ENCODE data around the gene KANSL3.
"Not testable (repeated sequence)": the region's sequence is repeated elsewhere in the genome, so short reads cannot be mapped to it uniquely, and the experiment has no call there.

Gene KANSL3

DNA sequence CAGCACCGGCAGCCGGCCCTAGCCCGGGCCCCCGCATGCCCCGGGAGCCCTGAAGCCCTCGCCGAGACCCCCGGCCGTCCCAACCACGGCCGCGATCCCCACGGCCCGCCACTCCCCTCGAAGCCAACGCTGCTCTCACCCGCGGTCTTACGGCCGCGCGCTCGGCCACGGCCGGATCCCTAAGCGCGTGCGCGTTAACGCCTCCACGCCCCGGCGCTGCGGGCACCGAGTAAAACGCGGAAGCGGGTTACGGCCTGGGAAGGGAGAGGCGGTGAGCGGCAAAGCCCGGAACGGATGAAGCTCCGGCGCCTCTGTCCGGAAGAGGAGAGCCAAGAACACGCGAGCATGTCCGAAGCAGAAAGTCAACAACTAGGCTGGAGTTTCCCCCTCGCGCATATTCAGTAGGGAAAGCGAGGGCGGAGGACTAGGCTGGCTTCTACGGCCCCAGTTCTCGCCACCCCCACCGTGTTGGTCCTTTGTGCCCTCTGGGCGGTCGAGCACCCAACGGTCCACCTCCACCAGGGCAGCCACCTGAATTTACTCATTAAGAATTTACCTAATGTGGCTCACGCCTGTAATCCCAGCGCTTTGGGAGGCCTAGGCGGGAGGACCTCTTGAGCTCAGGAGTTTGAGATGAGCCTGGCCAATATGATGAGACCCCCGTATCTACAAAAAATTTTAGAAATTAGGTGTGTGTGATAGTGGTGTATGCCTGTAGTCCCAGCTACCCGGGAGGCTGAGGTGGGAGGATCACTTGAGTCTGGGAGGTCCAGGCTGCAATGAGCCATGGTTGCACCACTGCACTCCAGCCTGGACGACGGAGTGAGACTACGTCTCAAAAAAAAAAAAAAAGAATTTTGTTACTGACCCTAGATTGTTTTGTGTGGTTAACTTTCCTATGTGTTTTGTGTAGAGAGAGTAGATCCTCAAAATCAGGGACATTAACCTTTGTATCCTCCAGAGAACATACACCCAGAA, at the start of gene KANSL3:
Gene KANSL3, minus strand, starts transcription at position 169 of the 978 bp plus-strand sequence. CDS start 1,177 bp downstream, outside the sequence.
- no peak for FAIRE-seq

DNA sequence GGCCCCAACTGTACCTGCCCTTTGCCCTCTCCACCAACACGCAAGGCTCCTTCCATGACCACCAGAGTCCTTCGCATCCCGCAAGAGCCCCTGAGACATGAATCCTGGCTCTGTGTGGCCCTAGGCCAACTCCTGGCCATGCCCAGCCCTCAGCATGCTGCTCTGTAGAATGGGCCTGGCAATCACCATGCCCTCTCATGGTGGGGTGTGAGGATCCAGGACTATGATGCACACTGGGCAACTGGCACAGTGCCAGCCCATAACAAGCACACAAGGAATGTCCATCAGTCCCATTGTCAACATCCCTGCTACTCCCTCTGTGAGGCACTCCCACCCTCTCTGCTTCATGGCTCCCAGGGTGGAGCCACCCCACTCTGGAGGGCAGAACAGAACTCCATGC, 49.2 kb upstream of the KANSL3 start:
- no peak for FAIRE-seq

DNA sequence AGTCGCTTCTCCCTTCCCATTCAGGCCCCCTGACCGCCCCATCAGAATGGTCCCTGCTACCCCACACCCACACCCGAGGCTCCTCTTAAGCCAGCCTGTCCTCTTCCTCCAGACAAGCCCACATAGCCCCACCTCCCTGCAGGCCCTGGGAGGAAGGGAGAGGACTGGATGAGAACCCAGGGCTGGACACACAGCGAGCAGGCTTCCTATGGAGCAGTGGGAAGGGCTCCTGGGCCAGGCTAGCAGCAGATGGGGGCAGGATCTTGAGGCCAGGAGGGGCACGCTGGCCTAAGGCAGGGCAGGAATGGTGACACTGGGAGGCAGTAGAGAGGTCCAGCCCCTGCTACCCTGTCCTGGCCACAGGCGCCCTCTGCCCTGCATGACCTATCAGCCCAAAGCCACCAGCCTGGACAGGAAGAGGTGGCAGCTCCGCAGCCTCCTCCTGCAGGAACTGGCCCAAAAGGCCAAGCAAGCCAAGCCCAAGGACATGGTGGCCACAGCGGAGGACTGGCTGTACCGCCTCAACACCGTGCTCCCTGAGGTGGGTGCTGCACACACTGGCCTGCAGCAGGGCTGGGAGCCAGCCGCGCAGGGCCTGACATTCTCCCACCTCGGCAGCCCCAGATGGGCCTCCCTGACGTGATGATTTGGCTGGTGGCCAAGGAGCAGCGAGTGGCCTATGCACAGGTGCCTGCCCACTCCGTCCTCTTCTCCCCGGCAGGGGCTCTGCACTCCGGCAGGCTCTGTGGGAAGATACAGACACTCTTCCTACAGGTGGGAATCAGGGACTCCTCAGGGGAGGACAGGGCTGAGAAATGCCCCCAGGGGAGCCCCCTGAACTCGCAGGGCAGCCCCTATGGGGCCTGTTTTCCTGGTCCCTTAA, 47.7 kb upstream of the KANSL3 start:
- FAIRE-seq = no peak

DNA sequence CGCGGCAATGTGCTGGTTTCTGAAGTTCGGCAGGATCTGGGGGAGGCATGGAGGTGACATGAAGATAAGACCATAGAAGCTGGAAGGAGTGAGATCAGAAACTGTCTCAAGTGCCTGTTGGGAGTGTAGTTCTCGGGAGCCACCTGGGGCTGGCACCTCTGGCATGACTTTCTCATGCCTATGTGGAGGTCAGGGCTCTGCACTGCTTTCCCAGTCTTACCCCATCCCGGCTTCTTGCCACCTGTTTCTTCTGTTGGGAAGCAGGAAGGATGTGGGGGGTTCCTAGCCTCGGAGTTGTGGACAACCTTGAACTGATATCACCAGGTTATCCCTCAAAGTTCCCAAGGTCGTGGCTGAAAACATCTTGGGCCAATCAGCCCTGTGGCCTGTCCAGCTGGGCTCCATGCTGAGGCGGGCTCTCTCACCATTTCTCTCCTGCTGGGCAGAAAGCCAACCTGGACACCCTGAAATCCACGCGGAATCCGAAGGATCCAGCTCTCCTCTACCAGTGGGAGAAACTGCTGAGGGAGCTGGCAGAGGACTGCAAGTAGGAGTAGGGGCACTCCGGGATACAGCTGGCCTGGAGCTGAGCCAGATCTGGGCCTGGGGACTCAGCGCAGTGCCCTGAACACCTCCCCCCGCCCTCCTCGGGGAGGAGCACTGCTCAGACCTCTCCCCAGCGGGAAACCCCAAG, 46.9 kb upstream of the KANSL3 start:
- no peak for FAIRE-seq

DNA sequence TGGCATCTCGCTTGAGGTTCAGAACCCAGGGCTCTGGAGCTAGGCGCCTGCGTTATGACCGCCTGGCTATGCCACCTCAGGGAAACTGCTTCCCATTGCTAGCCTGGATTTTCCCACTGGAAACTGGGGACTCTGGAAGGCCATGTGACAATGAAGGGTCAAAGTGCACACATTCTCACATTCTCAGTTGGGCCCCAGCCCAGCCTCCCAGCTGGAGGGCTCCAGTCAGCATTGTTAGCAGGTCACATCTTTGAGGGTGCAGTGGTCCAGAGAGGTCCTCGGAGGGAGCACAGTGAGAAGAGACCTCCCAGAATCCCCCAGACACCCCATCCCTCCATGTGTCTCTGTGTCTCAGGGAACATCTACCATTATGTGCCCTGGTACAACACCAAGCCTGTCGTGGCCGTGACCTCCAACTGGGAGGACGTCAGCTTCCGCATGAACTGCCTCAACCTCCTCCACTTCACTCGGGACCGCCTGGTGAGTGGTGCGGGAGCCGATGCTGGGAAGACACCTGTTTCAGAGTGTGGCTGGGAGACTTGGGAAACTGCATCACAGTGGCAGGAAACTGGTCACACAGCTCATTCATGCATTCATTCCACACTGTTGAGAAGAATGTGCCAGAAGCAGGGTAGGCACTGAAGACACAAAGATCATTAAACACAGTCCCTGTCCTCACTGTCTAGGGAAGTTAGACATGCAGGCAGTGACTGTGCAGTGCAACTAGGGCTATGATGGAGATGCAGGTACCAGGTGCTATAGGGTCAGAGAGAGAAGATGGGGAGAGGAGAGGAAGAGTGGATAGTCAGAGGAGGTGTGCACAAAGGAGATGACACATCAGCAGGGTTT, 46.1 kb upstream of the KANSL3 start:
- FAIRE-seq = no peak

DNA sequence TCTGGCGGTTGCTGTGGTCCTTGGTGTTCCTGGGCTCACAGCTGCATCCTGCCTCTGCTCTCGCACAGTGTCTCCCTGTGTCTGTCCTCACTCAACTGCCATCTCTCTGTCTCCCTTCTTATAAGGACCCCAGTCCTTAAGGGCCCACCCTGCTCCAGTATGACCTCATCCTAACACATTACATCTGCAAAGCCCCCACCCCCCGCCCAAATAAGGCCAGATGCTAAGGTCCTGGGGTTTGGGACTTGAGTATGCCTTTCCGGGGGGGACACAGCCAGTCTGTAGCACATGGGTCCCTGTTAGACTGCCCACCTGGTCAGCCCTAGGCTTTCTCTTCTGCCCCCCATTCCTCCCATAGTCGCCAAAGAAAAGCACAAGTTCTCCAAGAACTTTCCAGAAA, 45.2 kb upstream of the KANSL3 start:
- no peak for FAIRE-seq

DNA sequence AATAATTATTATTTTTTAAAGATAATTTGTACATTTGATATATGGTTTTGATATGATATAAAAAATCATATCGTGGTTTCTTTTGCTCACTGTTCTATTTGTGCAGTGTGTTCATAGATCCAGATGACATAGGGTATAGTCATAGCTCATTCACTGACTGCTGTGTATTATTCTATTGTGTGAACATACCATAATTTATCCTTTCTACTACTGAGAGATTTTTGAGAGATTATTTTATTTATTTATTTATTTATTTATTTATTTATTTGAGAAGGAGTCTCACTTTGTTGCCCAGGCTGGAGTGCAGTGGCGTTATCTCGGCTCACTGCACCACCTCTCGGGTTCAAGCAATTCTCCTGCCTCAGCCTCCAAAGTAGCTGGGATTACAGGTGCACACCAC, 43.4 kb upstream of the KANSL3 start:
- no peak for FAIRE-seq

DNA sequence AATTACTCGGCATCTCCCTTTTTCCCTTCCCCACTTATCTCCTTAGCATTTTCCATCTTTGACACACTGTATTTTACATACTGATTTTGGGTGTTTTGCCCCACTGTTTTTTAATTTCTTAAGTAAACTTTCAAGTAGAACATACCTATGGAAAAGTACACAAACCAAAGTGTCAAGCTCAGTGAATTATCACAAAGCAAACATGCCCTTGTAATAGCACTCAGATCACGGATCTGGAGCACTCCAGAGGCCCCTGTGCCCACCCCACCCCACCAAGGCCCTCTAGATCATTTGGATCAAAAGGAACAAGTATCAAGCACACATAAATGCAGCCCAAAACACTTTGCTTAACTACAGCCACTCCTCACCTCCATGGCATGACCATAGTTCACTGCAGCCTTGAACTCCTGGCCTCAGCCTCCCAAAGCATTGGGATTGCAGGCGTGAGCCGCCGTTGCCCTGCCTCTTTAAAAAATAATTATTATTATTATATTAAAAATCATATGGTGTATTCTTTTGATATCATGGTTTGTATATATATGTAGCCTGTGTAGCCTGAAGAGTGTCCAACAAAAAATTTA, 42.5 kb upstream of the KANSL3 start:
- no peak for FAIRE-seq

DNA sequence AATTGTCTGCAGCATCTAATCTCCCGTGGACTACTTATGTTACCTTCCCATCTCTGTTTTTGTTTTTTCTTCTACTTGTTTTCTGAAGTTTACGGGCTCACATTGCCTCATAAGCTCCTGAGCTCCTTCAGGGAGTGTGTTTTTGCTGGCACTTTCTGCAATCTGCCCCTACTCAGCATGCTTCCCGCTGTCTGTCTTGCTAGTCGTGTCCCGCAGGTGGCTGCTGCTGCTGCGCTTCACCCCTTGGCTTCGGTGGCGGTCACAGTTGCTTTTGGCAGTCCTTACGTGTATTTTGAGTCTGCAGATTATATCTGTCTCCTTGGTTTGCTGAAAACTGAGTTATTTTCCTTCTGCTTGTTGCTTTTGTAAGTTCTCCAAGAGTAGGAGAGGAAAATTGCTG, 41.7 kb upstream of the KANSL3 start:
- FAIRE-seq = no peak

DNA sequence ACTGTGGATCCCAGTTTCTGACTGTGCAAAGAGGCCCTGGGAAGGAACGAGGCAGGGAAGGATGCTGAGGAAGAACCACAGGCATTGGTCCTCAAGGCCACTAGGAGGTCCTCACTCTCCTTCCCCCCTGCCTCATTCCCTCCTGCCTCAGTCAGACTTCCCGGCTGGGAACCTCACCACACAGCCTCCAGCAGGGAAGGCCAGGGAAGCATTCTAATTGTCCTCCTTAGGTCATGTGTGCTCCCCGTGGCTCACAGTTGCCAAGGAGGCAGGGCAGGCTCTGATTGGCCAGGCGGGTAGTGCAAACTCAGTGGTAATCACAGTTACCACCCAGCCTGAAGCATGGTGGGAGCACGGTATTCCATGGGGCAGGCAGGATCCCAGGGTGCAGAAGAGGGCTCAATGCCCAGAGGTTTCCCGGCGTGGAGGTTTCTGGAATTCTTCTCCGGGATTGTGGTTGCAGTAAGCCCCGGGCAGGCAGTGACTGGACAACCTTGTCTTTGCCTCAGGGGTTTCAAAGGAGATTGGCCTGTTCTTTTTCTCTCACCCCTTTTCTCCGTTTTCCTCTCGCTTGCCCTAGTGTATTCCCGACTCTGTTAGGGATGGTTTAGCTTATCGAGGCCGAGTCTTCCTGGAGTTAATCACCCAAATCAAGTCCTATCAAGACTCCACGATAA, 31.6 kb upstream of the KANSL3 start:
- no peak for FAIRE-seq

DNA sequence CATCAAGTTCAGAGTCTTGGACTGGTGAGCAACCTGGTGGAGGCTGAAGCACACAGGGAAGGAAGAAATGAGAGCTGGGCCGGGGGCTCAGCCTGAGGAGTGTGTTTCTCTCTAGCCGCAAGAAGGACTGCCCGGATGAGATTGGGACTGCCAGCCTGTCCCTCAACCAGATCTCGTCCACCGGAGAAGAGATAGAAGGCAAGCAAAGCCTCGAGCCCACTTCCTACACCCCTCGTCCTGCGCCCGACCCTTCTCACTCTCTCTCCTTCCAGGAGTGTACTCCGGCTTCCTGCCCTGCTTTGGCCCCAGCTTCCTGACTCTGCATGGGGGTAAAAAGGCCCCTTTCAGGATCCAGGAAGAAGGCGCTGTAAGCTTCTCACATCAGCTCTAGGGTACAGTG, 30.7 kb upstream of the KANSL3 start:
- no peak for FAIRE-seq

DNA sequence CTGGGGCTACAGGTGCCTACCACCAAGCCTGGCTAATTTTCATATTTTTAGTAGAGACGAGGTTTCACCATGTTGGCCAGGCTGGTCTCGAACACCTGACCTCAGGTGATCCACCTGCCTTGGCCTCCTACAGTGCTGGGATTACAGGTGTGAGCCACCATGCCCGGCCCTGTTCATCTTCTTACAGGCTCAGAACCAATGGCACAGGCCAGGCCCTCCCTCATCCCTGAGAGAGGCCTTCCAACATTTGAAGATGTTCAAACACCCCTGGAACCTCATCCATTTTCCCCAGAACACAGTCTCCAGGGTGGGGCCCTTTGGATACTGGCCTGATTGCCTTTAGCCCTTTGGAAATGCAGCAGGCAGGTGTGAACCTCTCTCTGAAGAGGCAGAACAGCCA, 27.6 kb upstream of the KANSL3 start:
- FAIRE-seq = not testable (repeated sequence)

DNA sequence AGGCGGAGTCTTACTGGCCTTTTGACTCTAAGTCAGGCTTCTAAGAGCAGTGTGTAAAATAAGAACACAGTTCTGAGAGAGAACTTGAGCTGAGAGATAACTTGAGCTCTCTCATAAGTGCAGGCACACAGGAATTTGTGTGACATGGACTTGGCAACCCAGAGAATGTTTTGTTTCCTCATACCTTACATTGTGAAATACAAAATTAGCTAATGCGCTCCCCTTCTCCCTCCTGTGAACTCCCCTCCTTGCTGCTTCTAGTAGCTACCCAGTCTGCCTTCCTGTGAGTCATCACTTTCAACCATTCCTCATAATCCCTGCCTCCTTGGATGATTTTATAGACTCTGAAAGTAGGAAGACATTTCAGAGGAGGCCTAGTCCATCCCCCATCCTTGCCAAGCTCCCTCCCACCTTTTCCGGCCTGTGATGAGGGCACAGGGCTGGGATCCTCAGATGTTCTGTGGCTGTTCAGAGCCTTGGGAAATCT, 27.0 kb upstream of the KANSL3 start:
- no peak for FAIRE-seq

DNA sequence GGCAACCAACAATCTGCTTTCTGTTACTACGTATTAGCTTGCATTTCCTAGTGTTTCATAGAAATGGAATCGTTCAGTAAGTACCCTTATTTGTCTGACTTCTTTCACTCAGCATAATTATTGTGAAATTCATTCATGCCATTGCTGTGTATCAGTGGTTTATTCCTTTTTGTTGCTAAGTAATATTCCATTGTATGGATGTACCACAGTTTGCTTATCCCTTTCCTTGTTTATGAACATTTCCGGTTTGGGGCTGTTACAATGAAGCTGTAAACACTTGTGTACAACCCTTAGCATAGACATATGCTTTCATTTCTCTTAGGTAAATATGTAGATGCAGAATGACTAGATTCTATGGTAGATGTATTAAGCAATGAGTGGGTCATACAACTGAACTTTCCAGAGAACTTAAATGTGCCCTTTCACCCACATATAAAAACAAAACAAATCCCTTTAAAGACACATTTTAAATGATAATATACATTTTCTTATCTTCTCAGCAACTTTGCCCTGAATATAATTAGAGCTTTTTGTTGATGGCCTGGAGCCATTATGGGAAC, 26.3 kb upstream of the KANSL3 start:
- no peak for FAIRE-seq

DNA sequence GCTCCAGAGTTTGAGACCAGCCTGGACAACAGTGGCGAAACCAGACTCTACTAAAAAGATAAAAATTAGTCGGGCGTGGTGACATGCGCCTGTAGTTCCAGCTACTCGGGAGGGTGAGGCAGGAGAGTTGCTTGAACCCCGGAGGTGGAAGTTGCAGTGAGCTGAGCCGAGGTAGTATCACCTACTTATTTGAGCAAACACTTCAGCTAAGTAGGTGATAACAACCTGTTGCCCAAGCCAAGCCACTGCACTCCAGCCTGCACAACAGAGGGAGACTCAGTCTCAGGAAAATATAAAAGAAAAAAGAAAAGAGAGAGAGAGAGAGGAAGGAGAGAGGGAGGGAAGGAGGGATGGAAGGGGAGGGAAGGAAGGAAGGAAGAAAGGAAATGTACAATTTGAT, 25.7 kb upstream of the KANSL3 start:
- FAIRE-seq = no peak

DNA sequence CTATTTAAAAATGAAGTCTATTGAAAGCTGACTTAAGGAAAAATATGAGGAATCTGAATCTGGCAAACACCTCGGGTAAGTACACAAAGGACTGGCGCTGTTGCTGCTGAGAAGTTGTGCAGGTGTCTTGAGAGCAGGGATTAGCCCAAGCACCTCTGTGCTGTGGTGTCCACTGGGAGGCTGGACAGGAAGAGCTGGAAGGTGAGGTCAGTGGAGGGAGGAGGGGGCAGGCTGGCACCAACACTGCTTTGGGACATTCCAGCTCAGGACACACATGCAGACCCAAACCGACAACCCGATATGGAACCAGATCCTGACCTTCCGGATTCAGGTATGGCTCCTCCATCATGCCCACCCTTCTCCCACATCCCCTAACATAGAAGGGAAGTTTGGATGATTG, 25.1 kb upstream of the KANSL3 start:
- FAIRE-seq = no peak

DNA sequence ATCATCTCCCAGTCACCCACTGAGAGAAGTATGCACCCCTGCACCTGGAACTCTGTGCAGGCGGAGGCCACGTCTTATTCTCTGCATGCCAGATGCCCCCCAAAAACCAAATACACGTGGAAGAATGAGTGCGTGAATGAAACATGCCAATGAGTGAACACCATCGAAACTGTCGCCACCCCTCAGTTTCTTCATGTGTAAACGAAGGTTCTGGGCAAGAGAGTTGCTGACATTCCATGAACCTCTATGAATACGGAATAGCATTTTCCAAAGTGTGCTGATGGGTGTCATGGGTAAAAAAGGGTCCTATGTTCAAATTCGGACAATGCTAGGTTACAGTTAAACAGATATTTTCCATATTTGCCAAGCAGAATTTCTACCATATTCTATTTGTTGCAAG, 24.2 kb upstream of the KANSL3 start:
- FAIRE-seq = no peak

DNA sequence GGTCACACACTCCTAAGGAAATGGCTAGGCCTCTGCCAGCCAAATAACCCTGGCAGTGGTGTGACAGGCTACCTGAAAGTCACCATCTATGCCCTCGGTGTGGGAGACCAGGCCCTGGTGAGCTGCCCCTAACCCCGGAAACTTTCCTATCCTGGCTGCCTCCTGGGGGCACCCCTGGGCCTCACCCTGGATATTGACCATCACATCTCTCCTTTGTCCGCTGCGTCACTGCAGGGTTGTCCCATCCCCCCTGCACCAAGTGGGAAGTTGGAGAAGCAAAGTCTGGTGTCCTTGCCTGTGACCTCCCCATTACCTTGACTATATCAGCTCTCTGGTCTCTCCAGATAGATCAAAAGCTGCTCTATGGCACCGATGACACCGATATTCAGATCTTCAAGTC, 23.2 kb upstream of the KANSL3 start:
- FAIRE-seq = no peak

DNA sequence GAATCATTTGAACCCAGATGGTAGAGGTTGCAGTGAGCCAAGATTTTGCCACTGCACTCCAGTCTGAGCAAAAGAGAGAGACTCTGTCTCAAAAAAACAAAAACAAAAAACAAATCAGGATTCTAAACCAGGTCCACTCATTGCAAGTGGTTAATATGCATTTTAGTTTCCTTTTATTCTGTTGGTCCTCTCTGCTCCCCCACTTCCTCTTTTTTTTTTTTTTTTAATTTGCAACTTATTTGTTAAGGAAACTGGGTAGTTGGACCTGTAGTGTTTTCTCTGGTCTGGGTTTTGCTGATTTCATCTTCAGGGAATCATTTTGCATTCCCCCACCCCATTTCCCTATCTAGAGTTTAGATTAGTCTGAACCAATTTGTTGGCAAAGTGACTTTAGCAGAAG, 18.4 kb upstream of the KANSL3 start:
- FAIRE-seq = no peak

DNA sequence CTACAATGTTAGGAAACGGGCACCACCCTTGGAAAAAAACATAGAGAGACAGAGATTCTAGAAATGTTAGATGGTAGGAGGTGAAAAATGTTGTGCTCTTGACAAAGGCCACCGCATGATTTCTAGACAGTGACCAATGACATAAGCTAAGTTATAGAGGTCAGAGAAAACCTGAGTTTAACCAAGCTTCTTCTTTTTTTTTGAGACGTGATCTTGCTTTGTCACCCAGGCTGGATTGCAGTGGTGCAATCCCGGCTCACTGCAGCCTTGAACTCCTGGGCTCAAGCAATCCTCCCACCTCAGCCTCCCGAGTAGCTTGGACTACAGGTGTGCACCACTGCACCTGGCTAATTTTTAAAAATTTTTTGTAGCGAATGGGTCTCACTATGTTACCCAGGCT, 17.4 kb upstream of the KANSL3 start:
- no peak for FAIRE-seq

DNA sequence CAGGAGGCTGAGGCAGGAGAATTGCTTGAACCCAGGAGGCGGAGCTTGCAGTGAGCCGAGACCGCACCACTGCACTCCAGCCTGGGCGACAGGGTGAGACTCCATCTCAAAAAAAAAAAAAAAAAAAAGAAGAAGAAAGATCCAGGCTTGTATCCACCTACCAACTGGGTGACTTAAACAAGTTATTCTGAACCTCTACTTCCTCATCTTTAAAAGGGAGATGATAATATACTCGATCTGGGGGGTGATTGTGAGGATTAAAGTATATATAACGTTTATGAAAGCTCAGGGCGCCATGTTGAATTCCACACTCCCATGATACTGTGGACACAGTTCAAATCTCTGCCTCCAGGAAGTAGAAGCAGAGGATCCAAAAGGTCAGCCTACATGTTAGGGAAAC, 16.7 kb upstream of the KANSL3 start:
- not testable (repeated sequence) for FAIRE-seq

Data from islet of Langerhans (tissue), 1 donor.